ENCODE measurements around the gene SCAPER. TPM values are rescaled to one million over a fixed set of nuclear protein-coding genes. Genes with fewer than 3 reads are reported as not detected.
"Not testable (repeated sequence)": the region's sequence is repeated elsewhere in the genome, so short reads cannot be mapped to it uniquely, and the experiment has no call there.

The SCAPER gene
- total RNA-seq, 2 donors from 2014 or later = 30.9 to 34.7 TPM

GRCh38 chr15:76313175-76313567, 592.0 kb downstream of the SCAPER start:
- not testable (repeated sequence) for H3K36me3 Mint-ChIP-seq (ENCODE audit: insufficient read depth in 2 of 2); H3K9me3 Mint-ChIP-seq; DNase-seq; H3K27ac Mint-ChIP-seq; ATAC-seq (replicated peaks in 1 of 2); H3K27me3 Mint-ChIP-seq (ENCODE audit: low read depth)
- H3K4me3 Mint-ChIP-seq = peak overlapping the region in 1 of 2 donors; percentile 88
- peaks cover 35% of the 10 kb centered on the region for H3K4me1 Mint-ChIP-seq (ENCODE audit: low read depth)

DNA sequence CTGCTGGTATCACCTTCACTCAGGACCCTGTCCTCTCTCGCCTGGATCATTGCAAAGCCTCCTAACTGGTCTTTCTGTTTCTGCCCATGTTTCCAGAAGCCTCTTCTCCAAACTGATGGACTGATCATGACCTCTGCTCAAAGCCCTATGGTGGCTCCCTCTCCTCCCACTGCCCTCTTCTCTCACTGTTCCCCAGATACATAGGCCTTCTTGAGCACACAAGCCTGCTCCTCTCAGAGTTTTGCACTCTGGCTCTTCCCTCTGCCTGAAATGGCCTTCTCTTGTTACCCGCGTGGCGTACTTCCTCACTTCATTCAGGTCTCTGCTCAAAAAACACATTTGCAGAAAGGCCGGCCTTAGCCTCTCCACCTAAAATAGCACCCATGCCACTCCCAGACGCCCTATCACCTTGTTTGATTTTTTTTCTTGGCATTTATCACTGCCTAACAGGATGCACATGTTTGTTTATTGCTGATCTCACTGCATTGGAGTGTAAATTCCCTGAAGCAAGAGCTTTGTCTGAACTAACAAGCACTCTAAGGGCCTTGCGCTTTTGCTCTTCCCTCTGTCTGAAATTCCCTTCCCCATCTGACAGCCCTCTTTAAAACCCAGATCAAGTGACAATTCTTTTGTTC, 592.5 kb downstream of the SCAPER start:
- H3K9me3 Mint-ChIP-seq = no peaks in the 10 kb centered on the region
- peaks cover 35% of the 10 kb centered on the region for H3K4me1 Mint-ChIP-seq (ENCODE audit: low read depth)
- no peaks in the 10 kb centered on the region for H3K27me3 Mint-ChIP-seq (ENCODE audit: low read depth)
- peak overlapping the region; percentile 88 to 91 for H3K4me3 Mint-ChIP-seq
- ATAC-seq (replicated peaks in 1 of 2) (no peak), DNase-seq (no peak)
- H3K27ac Mint-ChIP-seq = no peak overlapping the region
- peaks cover 0 to 3% of the 10 kb centered on the region in 2 donors for H3K36me3 Mint-ChIP-seq (ENCODE audit: insufficient read depth in 2 of 2)

- Mint-ChIP-seq H3K36me3 (ENCODE audit: insufficient read depth in 2 of 2) (peaks cover 0 to 3% of the 10 kb centered on the region in 2 donors), H3K9me3 (no peaks in the 10 kb centered on the region), H3K4me1 (ENCODE audit: low read depth) (peaks cover 42% of the 10 kb centered on the region), H3K27me3 (ENCODE audit: low read depth) (no peaks in the 10 kb centered on the region), H3K27ac (peak within 1 kb of the TSS; percentile 98), H3K4me3 (peak within 1 kb of the TSS; percentile 88 to 91)
- peak; percentile 99 for ATAC-seq (replicated peaks in 1 of 2)
- DNase-seq = peak; percentile 96
Observed at GRCh38 chr15:76311100-76311953, 593.8 kb downstream of the SCAPER start, which contains the start of gene ETFA. ETFA (minus strand) TSS chr15:76311469; CDS start chr15:76311388, 81 bp downstream.

DNA sequence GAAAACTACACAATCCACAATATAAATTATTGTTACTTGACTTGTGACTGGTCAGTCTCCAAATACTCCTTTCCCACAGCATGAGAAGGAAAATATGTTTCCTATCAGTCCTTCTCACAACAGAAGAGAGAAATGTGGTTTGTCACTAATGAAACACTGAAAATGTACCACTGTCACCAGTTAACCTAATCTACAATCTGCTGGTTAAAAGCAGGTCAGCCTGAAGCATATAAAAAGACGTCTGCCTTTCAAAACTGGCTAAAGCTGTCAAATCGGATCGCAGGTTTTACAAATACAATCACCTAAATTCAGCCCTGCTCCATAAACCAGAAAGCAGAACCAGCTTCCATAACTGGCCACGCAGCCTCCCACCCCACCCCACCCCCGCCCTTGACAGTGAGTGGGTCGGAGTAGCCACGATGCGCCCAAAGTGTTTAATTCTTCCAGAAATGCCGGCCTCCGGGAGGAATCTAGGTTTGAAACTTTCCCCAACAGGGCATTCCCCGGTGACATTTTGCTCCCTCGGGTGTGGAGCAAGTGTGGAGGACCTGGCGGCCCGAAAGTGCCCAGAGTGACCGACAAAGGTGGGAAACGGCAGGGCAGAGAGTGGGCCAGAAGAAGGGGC, 594.6 kb downstream of the SCAPER start:
- Mint-ChIP-seq H3K36me3 (ENCODE audit: insufficient read depth in 2 of 2) (peaks cover 0 to 3% of the 10 kb centered on the region in 2 donors), H3K4me3 (peak overlapping the region; percentile 88 to 91), H3K4me1 (ENCODE audit: low read depth) (peaks cover 42% of the 10 kb centered on the region), H3K27me3 (ENCODE audit: low read depth) (no peaks in the 10 kb centered on the region), H3K9me3 (no peaks in the 10 kb centered on the region), H3K27ac (peak overlapping the region; percentile 84)
- DNase-seq (peak in 1 of 2 donors; percentile 16), ATAC-seq (replicated peaks in 1 of 2) (peak; percentile 0 to 3)

DNA sequence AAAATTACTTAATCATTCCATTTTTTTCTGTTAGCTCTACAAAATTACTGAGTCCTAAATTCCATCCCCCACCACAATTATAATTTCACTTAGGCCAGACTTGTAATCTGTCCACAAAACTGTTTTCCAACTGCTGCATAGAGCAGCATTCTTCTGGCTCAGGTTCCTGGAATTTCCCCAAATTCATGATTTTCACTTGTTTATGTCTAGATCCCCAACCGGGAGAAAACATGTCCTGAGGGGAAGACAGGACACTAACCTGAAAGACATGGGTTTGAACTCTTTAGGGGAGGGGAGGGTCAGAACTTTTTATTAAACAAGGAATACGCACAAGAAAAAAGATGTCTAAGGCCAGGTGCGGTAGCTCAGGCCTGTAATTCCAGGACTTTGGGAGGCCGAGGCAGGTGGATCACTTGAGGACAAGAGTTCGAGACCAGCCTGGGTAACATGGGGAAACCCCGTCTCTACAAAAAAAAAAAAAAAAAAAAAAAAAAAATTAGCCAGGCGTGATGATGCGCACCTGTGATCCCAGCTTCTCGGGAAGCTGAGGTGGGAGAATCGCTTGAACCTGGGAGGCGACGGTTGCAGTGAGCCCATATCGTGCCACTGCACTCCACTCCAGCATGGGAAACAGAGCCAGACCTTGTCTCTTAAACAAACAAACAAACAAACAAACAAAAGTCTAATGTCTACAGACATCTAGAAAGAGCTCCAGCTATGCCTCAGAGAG, 595.4 kb downstream of the SCAPER start:
- Mint-ChIP-seq H3K4me1 (ENCODE audit: low read depth) (peaks cover 42% of the 10 kb centered on the region), H3K27ac (no peak overlapping the region), H3K27me3 (ENCODE audit: low read depth) (no peaks in the 10 kb centered on the region), H3K9me3 (no peaks in the 10 kb centered on the region), H3K36me3 (ENCODE audit: insufficient read depth in 2 of 2) (peaks cover 3 to 4% of the 10 kb centered on the region in 2 donors), H3K4me3 (peak overlapping the region; percentile 88 to 91)
- DNase-seq (no peak), ATAC-seq (replicated peaks in 1 of 2) (no peak)

DNA sequence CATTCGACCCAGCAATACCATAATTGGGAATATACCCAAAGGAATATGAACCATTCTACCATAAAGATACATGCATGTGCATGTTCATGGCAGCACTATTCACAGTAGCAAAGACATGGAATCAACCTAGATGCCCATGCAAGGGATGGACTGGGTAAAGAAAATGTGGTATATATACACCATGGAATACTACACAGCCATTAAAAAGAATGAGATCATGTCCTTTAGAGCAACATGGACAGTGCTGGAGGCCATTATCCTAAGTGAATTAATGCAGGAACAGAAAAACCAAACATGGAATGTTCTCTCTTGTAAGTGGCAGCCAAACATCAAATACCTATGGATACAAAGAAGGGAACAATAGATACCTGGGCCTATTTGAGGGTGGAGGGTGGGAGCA, 601.2 kb downstream of the SCAPER start:
- no peak for ATAC-seq (replicated peaks in 1 of 2)
- DNase-seq = no peak
- no peaks in the 10 kb centered on the region for H3K9me3 Mint-ChIP-seq
- no peak overlapping the region for H3K4me3 Mint-ChIP-seq
- H3K27me3 Mint-ChIP-seq (ENCODE audit: low read depth) = no peaks in the 10 kb centered on the region
- peaks cover 2 to 4% of the 10 kb centered on the region in 2 donors for H3K36me3 Mint-ChIP-seq (ENCODE audit: insufficient read depth in 2 of 2)
- no peak overlapping the region for H3K27ac Mint-ChIP-seq
- peaks cover 20% of the 10 kb centered on the region for H3K4me1 Mint-ChIP-seq (ENCODE audit: low read depth)

- H3K9me3 Mint-ChIP-seq = no peaks in the 10 kb centered on the region
- H3K27me3 Mint-ChIP-seq (ENCODE audit: low read depth) = no peaks in the 10 kb centered on the region
- no peak overlapping the region for H3K4me3 Mint-ChIP-seq
- ATAC-seq (replicated peaks in 1 of 2) = no peak
- DNase-seq = no peak
- H3K36me3 Mint-ChIP-seq (ENCODE audit: insufficient read depth in 2 of 2) = peaks cover 0 to 2% of the 10 kb centered on the region in 2 donors
- no peak overlapping the region for H3K27ac Mint-ChIP-seq
- H3K4me1 Mint-ChIP-seq (ENCODE audit: low read depth) = peaks cover 8% of the 10 kb centered on the region
Observed at GRCh38 chr15:76299786-76300185, 605.4 kb downstream of the SCAPER start.

- Mint-ChIP-seq H3K27me3 (ENCODE audit: low read depth) (no peaks in the 10 kb centered on the region), H3K9me3 (no peaks in the 10 kb centered on the region), H3K27ac (no peak overlapping the region), H3K36me3 (ENCODE audit: insufficient read depth in 2 of 2) (peaks cover 0 to 2% of the 10 kb centered on the region in 2 donors), H3K4me3 (no peak overlapping the region), H3K4me1 (ENCODE audit: low read depth) (peaks cover 12% of the 10 kb centered on the region)
- DNase-seq (no peak), ATAC-seq (replicated peaks in 1 of 2) (no peak)
Observed at GRCh38 chr15:76298986-76299385, 606.2 kb downstream of the SCAPER start.

DNA sequence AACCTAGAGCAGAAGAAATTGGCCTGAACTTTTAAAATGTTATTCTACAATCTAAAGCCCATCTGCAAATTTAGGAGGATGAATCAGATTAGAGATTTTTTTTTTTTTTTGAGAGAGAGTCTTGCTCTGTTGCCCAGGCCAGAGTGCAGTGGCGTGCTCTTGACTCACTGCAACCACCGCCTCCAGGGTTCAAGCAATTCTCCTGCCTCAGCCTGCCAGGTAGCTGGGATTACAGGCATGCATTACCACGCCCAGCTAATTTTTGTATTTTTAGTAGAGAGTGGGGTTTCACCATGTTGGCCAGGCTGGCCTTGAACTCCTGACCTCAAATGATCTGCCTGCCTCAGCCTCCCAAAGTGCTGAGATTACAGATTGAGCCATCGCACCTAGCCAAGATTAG, 607.2 kb downstream of the SCAPER start:
- not testable (repeated sequence) for H3K9me3 Mint-ChIP-seq; ATAC-seq (replicated peaks in 1 of 2); H3K27me3 Mint-ChIP-seq (ENCODE audit: low read depth); H3K27ac Mint-ChIP-seq; H3K36me3 Mint-ChIP-seq (ENCODE audit: insufficient read depth in 2 of 2); H3K4me3 Mint-ChIP-seq; DNase-seq
- H3K4me1 Mint-ChIP-seq (ENCODE audit: low read depth) = peaks cover 14% of the 10 kb centered on the region

Other genes starting within 250 kb of the SCAPER start
- gene RCN2, start 26.4 kb upstream of the SCAPER start, total RNA-seq = 10 to 100 TPM; 24.6 to 28.1 TPM
- 100 to 1,000 TPM; 141 to 152 TPM for gene PSTPIP1, start 89.8 kb upstream of the SCAPER start, total RNA-seq
- 10 to 100 TPM; 30.4 to 36.4 TPM for gene TSPAN3, start 165.8 kb upstream of the SCAPER start, total RNA-seq